ENCODE measurements around the gene PFN3.

The PFN3 gene

GRCh38 chr5:177374211-177374610 is 26.2 kb downstream of the PFN3 start:
- H3K27me3 ChIP-seq (replicated peaks; ENCODE audit: control insufficient read depth, insufficient read depth, low read length) = no peaks in the 10 kb centered on the region
- no peaks in the 10 kb centered on the region for H3K9me3 ChIP-seq (ENCODE audit: control insufficient read depth, low read length)
- no peak overlapping the region for H3K4me3 ChIP-seq (ENCODE audit: low read length)
- H3K4me1 ChIP-seq (ENCODE audit: control insufficient read depth, insufficient read depth, low read length) = peaks cover 3% of the 10 kb centered on the region
- H3K36me3 ChIP-seq (ENCODE audit: control insufficient read depth, insufficient read depth, low read length, severe bottlenecking) = no peaks in the 10 kb centered on the region
- H3K9ac ChIP-seq (ENCODE audit: low read length) = no peak overlapping the region
- DNase-seq (ENCODE audit: low read depth) = no peak

DNA sequence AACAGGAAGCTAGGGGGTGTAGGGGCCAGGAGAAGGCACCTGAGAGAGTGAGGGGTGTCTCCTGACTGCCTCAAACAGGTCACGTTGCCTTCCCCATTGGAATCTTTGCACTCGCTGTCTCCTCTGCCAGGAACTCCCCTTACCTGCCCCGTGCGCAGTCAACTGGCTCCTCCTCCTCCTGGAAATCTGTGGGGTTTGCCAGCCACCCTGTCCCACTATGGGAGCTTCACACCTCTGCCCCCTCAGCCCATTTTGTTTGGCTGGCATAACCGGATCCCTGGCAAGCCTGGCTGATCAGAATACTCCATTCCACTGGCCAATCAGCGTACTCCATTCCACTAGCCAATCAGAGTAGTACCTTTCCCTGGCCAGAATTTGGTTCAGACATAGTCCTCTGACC is 26.7 kb downstream of the PFN3 start:
- no peak overlapping the region for H3K9ac ChIP-seq (ENCODE audit: low read length)
- no peak for DNase-seq (ENCODE audit: low read depth)
- H3K4me3 ChIP-seq (ENCODE audit: low read length) = no peak overlapping the region

GRCh38 chr5:177372910-177373309 is 27.6 kb downstream of the PFN3 start:
- H3K4me3 ChIP-seq (ENCODE audit: low read length) = no peak overlapping the region
- no peaks in the 10 kb centered on the region for H3K36me3 ChIP-seq (ENCODE audit: control insufficient read depth, insufficient read depth, low read length, severe bottlenecking)
- DNase-seq (ENCODE audit: low read depth) = no peak
- peaks cover 8% of the 10 kb centered on the region for H3K27me3 ChIP-seq (replicated peaks; ENCODE audit: control insufficient read depth, insufficient read depth, low read length)
- peaks cover 3% of the 10 kb centered on the region for H3K4me1 ChIP-seq (ENCODE audit: control insufficient read depth, insufficient read depth, low read length)
- H3K9ac ChIP-seq (ENCODE audit: low read length) = no peak overlapping the region
- H3K9me3 ChIP-seq (ENCODE audit: control insufficient read depth, low read length) = no peaks in the 10 kb centered on the region

More for the DNA sequence above, 26.7 kb downstream of the PFN3 start:
- Histone ChIP-seq H3K27me3 (replicated peaks; ENCODE audit: control insufficient read depth, insufficient read depth, low read length) (no peaks in the 10 kb centered on the region), H3K36me3 (ENCODE audit: control insufficient read depth, insufficient read depth, low read length, severe bottlenecking) (no peaks in the 10 kb centered on the region), H3K9me3 (ENCODE audit: control insufficient read depth, low read length) (no peaks in the 10 kb centered on the region), H3K4me1 (ENCODE audit: control insufficient read depth, insufficient read depth, low read length) (peaks cover 3% of the 10 kb centered on the region)

DNA sequence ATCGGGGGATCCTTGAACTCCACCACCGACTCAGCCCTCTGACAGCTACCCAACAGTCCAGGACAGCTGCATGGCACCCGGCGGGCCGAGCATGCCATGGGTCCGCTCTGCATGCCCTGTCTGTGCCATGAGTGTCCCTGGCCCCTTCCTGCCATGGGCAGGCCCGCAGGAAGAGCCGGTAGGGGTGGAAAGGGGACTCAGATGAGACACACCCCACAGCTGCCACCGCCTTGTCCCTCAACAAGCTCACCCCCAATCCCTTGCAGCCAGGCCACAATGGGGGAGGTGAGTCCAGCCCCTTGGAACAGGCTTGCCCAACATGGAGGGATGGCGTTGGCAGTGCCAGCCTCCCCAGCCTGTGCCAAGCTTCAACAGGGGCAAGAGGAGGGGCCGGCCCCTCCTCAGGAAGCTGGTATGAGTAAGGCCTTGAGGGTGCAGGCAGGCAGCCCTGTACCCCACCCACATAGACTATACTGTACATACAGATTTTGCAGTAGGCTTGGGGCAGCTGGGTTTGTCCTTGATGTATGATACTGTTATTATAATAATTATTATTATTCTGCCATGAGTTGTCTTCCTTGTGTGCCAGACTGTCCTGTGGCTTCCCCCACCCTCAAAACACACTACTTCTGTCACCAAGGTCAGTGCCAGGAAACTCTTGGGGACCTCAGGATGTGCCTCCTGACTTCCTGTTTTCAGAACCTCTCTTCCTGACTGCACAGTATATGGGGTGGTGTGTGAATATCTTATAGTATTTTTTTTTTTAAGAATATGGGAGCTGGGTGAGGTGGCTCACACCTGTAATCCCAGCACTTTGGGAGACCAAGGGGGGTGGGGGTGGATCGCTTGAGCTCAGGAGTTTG is 28.2 kb downstream of the PFN3 start:
- Histone ChIP-seq H3K9me3 (ENCODE audit: control insufficient read depth, low read length) (no peaks in the 10 kb centered on the region), H3K36me3 (ENCODE audit: control insufficient read depth, insufficient read depth, low read length, severe bottlenecking) (no peaks in the 10 kb centered on the region), H3K4me1 (ENCODE audit: control insufficient read depth, insufficient read depth, low read length) (peaks cover 7% of the 10 kb centered on the region), H3K27me3 (replicated peaks; ENCODE audit: control insufficient read depth, insufficient read depth, low read length) (peaks cover 9% of the 10 kb centered on the region), H3K9ac (ENCODE audit: low read length) (no peak overlapping the region), H3K4me3 (ENCODE audit: low read length) (no peak overlapping the region)
- DNase-seq (ENCODE audit: low read depth) = no peak

DNA sequence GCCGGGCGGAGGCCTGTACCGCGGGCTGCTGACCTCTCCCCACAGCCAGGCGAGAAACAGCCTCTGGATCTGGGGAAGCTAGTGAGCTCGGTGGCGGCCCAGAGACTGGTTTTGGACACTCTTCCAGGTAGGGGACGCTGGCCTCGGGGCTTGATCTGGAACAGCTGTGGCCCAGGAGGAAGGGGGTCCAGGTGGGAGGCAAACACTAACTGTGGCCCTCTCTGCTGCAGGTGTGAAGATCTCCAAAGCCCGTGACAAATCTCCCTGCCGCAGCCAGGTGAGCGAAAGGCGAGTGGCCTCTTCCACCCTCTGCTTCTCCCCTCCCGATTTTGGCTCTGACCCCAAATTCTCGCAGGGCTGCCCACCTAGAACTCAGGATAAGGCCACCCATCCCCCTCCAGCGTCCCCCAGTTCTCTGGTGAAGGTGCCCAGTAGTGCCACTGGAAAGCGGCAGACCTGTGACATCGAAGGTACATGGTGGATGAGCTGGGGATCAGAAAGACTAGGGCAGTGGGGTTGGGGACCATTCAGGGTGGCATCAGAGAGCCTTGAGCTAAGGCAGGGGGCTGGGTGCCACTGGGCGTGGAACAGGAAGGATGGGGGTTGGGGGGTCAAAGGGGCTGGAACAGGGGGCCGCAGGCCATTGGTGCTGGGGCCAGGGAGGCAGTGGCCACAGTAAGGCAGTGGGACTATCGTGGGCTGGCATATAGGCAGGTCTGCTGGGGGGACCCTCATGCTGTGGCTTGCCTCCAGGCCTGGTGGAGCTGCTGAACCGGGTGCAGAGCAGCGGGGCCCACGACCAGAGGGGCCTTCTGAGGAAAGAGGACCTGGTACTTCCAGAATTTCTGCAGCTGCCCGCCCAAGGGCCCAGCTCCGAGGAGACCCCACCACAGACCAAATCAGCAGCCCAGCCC is 29.1 kb downstream of the PFN3 start:
- no peak for DNase-seq (ENCODE audit: low read depth)
- Histone ChIP-seq H3K4me3 (ENCODE audit: low read length) (peak overlapping the region; percentile 83), H3K27me3 (replicated peaks; ENCODE audit: control insufficient read depth, insufficient read depth, low read length) (peaks cover 9% of the 10 kb centered on the region), H3K4me1 (ENCODE audit: control insufficient read depth, insufficient read depth, low read length) (peaks cover 14% of the 10 kb centered on the region), H3K9me3 (ENCODE audit: control insufficient read depth, low read length) (no peaks in the 10 kb centered on the region), H3K36me3 (ENCODE audit: control insufficient read depth, insufficient read depth, low read length, severe bottlenecking) (no peaks in the 10 kb centered on the region), H3K9ac (ENCODE audit: low read length) (peak overlapping the region; percentile 87)

- peaks cover 17% of the 10 kb centered on the region for H3K4me1 ChIP-seq (ENCODE audit: control insufficient read depth, insufficient read depth, low read length)
- no peaks in the 10 kb centered on the region for H3K36me3 ChIP-seq (ENCODE audit: control insufficient read depth, insufficient read depth, low read length, severe bottlenecking)
- H3K9ac ChIP-seq (ENCODE audit: low read length) = no peak overlapping the region
- H3K4me3 ChIP-seq (ENCODE audit: low read length) = peak overlapping the region; percentile 83
- no peaks in the 10 kb centered on the region for H3K9me3 ChIP-seq (ENCODE audit: control insufficient read depth, low read length)
- H3K27me3 ChIP-seq (replicated peaks; ENCODE audit: control insufficient read depth, insufficient read depth, low read length) = peaks cover 9% of the 10 kb centered on the region
- DNase-seq (ENCODE audit: low read depth) = peak; percentile 86
Observed at GRCh38 chr5:177370488-177371119, 29.9 kb downstream of the PFN3 start.

GRCh38 chr5:177369645-177370440 is 30.6 kb downstream of the PFN3 start:
- peaks cover 17% of the 10 kb centered on the region for H3K4me1 ChIP-seq (ENCODE audit: control insufficient read depth, insufficient read depth, low read length)
- DNase-seq (ENCODE audit: low read depth) = no peak
- no peaks in the 10 kb centered on the region for H3K36me3 ChIP-seq (ENCODE audit: control insufficient read depth, insufficient read depth, low read length, severe bottlenecking)
- no peaks in the 10 kb centered on the region for H3K9me3 ChIP-seq (ENCODE audit: control insufficient read depth, low read length)
- H3K9ac ChIP-seq (ENCODE audit: low read length) = no peak overlapping the region
- peaks cover 9% of the 10 kb centered on the region for H3K27me3 ChIP-seq (replicated peaks; ENCODE audit: control insufficient read depth, insufficient read depth, low read length)
- H3K4me3 ChIP-seq (ENCODE audit: low read length) = no peak overlapping the region

- H3K36me3 ChIP-seq (ENCODE audit: control insufficient read depth, insufficient read depth, low read length, severe bottlenecking) = no peaks in the 10 kb centered on the region
- peaks cover 9% of the 10 kb centered on the region for H3K27me3 ChIP-seq (replicated peaks; ENCODE audit: control insufficient read depth, insufficient read depth, low read length)
- H3K4me1 ChIP-seq (ENCODE audit: control insufficient read depth, insufficient read depth, low read length) = peaks cover 17% of the 10 kb centered on the region
- DNase-seq (ENCODE audit: low read depth) = peak; percentile 41
- no peaks in the 10 kb centered on the region for H3K9me3 ChIP-seq (ENCODE audit: control insufficient read depth, low read length)
- no peak overlapping the region for H3K9ac ChIP-seq (ENCODE audit: low read length)
- no peak overlapping the region for H3K4me3 ChIP-seq (ENCODE audit: low read length)
Observed at GRCh38 chr5:177368869-177369644, 31.4 kb downstream of the PFN3 start.

GRCh38 chr5:177367981-177368868 is 32.2 kb downstream of the PFN3 start:
- Histone ChIP-seq H3K9me3 (ENCODE audit: control insufficient read depth, low read length) (no peaks in the 10 kb centered on the region), H3K27me3 (replicated peaks; ENCODE audit: control insufficient read depth, insufficient read depth, low read length) (peaks cover 14% of the 10 kb centered on the region), H3K9ac (ENCODE audit: low read length) (no peak overlapping the region), H3K36me3 (ENCODE audit: control insufficient read depth, insufficient read depth, low read length, severe bottlenecking) (no peaks in the 10 kb centered on the region), H3K4me3 (ENCODE audit: low read length) (no peak overlapping the region), H3K4me1 (ENCODE audit: control insufficient read depth, insufficient read depth, low read length) (peaks cover 22% of the 10 kb centered on the region)
- no peak for DNase-seq (ENCODE audit: low read depth)
